Measurements from ENCODE around the gene MTMR3.
A peak's percentile ranks its signal among the peaks of the same experiment; 100 is the strongest.

Gene MTMR3

GRCh38 chr22:30013201-30013600 lies 130.2 kb downstream of the MTMR3 start:
- no peak for TF ChIP-seq CTCF (IDR thresholded peaks at IDR 0.05; ENCODE audit: poor library complexity, severe bottlenecking)
- DNase-seq (ENCODE audit: low spot score): no peak
- H3K27ac ChIP-seq (ENCODE audit: poor library complexity, severe bottlenecking): no peak overlapping the region
- no peaks in the 10 kb centered on the region for H3K9me3 ChIP-seq (ENCODE audit: severe bottlenecking)
- H3K27me3 ChIP-seq (ENCODE audit: insufficient read depth, poor library complexity, severe bottlenecking): no peaks in the 10 kb centered on the region
- H3K4me3 ChIP-seq (ENCODE audit: severe bottlenecking): no peak overlapping the region
- no peaks in the 10 kb centered on the region for H3K4me1 ChIP-seq (ENCODE audit: insufficient read depth, poor library complexity, severe bottlenecking)
- H3K36me3 ChIP-seq (ENCODE audit: low read depth): peaks cover 56% of the 10 kb centered on the region
- no peak for ATAC-seq (ENCODE audit: low read depth)

GRCh38 chr22:30014244-30014643 lies 131.3 kb downstream of the MTMR3 start:
- H3K36me3 ChIP-seq (ENCODE audit: low read depth): peaks cover 52% of the 10 kb centered on the region
- no peak overlapping the region for H3K4me3 ChIP-seq (ENCODE audit: severe bottlenecking)
- H3K27ac ChIP-seq (ENCODE audit: poor library complexity, severe bottlenecking): no peak overlapping the region
- ATAC-seq (ENCODE audit: low read depth) (no peak), DNase-seq (ENCODE audit: low spot score) (no peak)
- no peak for TF ChIP-seq CTCF (IDR thresholded peaks at IDR 0.05; ENCODE audit: poor library complexity, severe bottlenecking)
- no peaks in the 10 kb centered on the region for H3K4me1 ChIP-seq (ENCODE audit: insufficient read depth, poor library complexity, severe bottlenecking)
- no peaks in the 10 kb centered on the region for H3K9me3 ChIP-seq (ENCODE audit: severe bottlenecking)
- H3K27me3 ChIP-seq (ENCODE audit: insufficient read depth, poor library complexity, severe bottlenecking): no peaks in the 10 kb centered on the region

- peaks cover 50% of the 10 kb centered on the region for H3K36me3 ChIP-seq (ENCODE audit: low read depth)
- DNase-seq (ENCODE audit: low spot score): no peak
- no peaks in the 10 kb centered on the region for H3K9me3 ChIP-seq (ENCODE audit: severe bottlenecking)
- no peak for TF ChIP-seq CTCF (IDR thresholded peaks at IDR 0.05; ENCODE audit: poor library complexity, severe bottlenecking)
- no peaks in the 10 kb centered on the region for H3K4me1 ChIP-seq (ENCODE audit: insufficient read depth, poor library complexity, severe bottlenecking)
- no peak for ATAC-seq (ENCODE audit: low read depth)
- no peak overlapping the region for H3K4me3 ChIP-seq (ENCODE audit: severe bottlenecking)
- no peak overlapping the region for H3K27ac ChIP-seq (ENCODE audit: poor library complexity, severe bottlenecking)
- H3K27me3 ChIP-seq (ENCODE audit: insufficient read depth, poor library complexity, severe bottlenecking): no peaks in the 10 kb centered on the region
Measured at GRCh38 chr22:30015229-30015797, 132.3 kb downstream of the MTMR3 start.

GRCh38 chr22:30015846-30016245 lies 132.9 kb downstream of the MTMR3 start:
- no peak overlapping the region for H3K4me3 ChIP-seq (ENCODE audit: severe bottlenecking)
- no peak overlapping the region for H3K27ac ChIP-seq (ENCODE audit: poor library complexity, severe bottlenecking)
- DNase-seq (ENCODE audit: low spot score) (no peak), ATAC-seq (ENCODE audit: low read depth) (peak; percentile 31; the same call in 1 of the 3 replicates)
- TF ChIP-seq CTCF (IDR thresholded peaks at IDR 0.05; ENCODE audit: poor library complexity, severe bottlenecking): no peak
- H3K9me3 ChIP-seq (ENCODE audit: severe bottlenecking): no peaks in the 10 kb centered on the region
- no peaks in the 10 kb centered on the region for H3K27me3 ChIP-seq (ENCODE audit: insufficient read depth, poor library complexity, severe bottlenecking)
- peaks cover 54% of the 10 kb centered on the region for H3K36me3 ChIP-seq (ENCODE audit: low read depth)
- no peaks in the 10 kb centered on the region for H3K4me1 ChIP-seq (ENCODE audit: insufficient read depth, poor library complexity, severe bottlenecking)

GRCh38 chr22:30016596-30016995 lies 133.6 kb downstream of the MTMR3 start:
- ATAC-seq (ENCODE audit: low read depth) (no peak), DNase-seq (ENCODE audit: low spot score) (no peak)
- Histone ChIP-seq H3K36me3 (ENCODE audit: low read depth) (peaks cover 59% of the 10 kb centered on the region), H3K4me3 (ENCODE audit: severe bottlenecking) (no peak overlapping the region), H3K4me1 (ENCODE audit: insufficient read depth, poor library complexity, severe bottlenecking) (no peaks in the 10 kb centered on the region), H3K27me3 (ENCODE audit: insufficient read depth, poor library complexity, severe bottlenecking) (no peaks in the 10 kb centered on the region), H3K9me3 (ENCODE audit: severe bottlenecking) (no peaks in the 10 kb centered on the region), H3K27ac (ENCODE audit: poor library complexity, severe bottlenecking) (no peak overlapping the region)
- TF ChIP-seq CTCF (IDR thresholded peaks at IDR 0.05; ENCODE audit: poor library complexity, severe bottlenecking): no peak
